SIG-M5 (cell line): ENCODE results near the gene SULT2B1.

ENCODE experiments used
- DNase-seq: peaks from one replicate; lab custom pipeline; 2025; lab: John Stamatoyannopoulos, UW

The SULT2B1 gene

DNA sequence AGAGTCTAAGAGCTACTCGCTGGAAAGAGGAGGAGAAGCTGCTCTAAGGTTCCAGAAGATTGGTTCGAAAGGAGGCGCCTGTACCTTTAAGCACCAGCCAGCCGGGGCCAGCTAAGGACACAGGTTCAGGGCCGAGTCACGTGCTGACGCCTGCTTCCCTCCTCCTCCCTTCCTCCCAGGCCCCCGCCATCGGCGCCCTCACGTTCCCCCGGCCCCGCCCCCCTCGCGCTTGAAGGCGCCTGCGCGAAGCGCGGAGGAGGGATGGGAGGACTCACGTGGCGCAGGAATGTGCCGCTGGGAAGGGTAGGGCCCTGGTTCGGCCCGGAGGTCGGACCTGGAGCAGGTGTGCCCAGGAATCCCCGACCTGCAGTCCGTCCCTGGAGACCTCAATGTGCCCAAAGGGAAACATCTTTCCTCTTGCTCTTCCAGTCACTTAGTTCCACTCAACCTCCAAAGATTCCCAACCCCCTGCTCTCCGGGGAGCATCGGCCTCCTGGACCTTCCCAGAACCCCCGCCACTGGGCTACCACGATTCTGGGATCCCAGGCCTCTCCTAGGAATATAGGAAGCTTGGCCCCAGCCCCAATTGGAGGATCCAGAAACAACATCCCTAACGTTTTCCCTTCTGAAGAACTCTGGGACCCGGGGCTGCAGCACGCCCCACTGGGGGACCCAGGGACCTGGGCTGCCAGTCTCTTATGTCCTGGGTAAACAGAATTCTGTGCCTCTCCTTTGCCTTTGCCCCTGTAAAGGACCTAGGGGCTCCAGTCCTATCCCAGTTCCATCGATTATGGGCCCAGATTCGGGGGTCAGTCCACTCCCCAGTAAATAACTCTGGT lies 82.7 kb downstream of the SULT2B1 start:
- DNase-seq = peak; percentile 36

DNA sequence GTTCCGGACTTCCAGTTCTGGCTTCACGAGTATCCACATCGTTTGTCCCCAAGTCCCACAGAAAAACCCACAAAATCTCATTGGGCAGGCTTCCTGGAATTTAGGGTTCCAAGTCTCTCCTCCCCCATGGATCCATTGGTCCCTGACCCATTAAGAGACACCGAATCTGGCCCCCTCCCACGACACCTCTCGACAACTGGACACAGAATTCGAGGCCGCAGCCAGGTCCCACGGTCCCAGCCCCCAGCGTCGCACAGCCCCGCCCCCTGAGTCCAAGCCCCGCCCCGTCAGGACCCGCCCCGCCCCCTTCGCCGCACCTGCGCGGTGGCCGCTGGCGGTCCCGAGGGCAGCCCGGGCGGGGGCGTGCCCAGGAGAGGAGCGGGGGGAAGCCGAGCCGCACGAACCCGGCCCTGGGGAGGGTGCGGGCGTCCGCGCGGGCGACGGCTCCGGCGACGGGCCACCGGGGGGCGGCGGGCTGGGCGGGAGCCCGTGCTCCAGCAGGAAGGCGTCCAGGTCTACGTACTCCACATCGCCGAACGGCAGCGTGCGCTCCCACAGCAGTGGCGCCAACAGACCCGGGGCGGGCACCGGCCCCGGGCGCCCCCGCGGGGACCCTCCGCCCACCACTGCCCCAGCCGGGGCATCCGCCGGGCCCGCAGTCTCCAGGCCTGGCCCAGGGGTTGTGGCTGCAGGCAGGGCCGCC lies 83.4 kb downstream of the SULT2B1 start:
- no peak for DNase-seq

DNA sequence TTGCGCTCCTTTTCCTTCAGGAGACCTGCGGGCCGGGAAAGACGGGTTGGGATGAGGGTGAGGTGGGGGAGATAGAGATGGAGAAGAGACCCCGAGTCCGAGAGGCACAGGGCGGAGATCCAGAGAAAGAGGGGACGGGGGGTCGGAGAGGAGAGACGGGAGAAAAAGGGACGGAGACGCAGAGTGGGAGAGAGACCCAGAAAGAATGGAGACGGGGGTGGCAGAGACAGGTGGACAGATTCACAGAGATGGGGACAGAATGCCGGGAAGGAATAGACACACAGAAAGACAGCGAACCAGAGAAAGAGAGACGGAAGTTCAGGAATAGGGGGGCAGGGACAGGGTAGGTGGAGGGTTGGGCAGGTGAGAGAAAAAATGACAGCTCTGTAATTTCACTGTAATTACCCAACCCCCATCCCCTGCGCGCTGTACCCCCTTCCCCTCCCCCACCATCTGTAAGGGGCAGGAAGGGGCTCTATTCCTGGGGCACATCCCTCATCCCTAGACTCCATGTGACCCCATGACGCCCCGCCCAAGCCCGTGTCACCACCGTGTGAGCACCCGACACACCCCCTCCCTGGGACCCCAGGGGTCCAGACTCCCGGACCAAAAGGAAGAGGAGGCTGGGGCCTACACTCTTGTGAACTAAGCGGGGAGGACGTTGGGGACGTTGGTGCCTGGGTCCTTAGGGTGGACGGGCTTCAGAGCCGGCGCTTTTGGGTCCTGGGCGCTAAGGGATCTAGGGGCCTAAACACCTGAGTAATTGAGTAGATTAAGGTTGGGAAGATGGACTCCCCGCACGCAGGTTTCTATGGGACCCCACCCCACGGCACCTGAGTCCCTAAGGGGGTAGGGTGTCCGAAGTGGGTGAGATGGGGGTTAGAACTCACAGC lies 84.2 kb downstream of the SULT2B1 start:
- DNase-seq = no peak

DNA sequence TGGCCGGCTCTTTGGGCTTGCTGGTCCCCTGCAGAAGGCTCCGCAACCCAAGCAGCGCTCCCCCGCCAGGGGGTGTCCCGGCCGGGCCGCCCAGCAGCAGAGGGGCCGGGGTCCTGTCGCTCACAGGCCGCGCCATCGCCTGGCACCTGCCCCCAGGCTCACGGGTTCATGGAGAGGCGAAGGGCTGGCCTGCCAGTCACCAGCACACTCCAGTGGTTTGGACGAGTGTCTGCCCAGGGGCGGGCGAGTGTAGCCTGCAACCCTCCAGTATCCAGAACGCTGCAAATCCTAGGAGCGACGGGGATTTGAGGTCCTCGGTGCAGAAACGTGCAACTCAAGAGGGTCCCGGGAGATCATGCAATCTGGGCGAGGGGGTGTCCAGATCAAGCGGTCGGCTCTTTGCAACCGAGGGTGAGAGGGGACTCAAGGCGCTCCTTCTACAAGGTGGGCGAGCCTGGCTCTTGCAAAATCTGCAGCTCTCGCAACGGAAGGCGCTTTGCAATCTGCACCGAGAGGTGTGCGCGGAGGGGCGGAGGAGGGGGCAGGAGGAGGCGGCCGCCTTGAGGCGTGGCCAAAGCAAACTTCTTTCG lies 85.0 kb downstream of the SULT2B1 start, which contains the start of gene DBP:
Gene DBP (minus strand): TSS at position 521 of the 590 bp plus-strand sequence. CDS start 385 bp downstream, at position 136.
- no peak for DNase-seq

DNA sequence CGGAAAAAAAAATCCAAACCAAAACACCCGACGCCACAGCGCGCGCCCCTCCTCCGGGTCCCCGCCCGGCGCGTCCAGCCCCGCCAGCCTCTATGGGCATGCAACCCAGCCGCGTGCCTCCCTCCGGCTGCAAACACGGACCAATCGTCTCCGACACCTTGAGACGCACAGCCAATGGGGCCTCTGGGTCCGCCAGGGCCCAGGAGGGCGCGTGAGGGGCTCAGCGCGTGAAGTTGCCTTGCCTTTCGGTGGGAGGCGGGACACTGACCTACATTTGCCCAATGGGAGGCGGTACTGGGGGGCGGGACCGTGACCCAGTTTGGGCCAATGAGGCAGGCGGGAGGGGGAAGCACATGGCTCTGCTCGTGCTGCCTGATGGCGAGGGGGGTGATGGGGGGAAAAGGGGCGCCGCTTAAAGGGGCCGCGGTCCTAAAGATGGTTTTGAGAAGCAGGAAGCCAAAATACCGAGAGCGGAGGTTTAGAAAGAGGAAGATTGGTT lies 85.5 kb downstream of the SULT2B1 start:
- DNase-seq = peak; percentile 99

DNA sequence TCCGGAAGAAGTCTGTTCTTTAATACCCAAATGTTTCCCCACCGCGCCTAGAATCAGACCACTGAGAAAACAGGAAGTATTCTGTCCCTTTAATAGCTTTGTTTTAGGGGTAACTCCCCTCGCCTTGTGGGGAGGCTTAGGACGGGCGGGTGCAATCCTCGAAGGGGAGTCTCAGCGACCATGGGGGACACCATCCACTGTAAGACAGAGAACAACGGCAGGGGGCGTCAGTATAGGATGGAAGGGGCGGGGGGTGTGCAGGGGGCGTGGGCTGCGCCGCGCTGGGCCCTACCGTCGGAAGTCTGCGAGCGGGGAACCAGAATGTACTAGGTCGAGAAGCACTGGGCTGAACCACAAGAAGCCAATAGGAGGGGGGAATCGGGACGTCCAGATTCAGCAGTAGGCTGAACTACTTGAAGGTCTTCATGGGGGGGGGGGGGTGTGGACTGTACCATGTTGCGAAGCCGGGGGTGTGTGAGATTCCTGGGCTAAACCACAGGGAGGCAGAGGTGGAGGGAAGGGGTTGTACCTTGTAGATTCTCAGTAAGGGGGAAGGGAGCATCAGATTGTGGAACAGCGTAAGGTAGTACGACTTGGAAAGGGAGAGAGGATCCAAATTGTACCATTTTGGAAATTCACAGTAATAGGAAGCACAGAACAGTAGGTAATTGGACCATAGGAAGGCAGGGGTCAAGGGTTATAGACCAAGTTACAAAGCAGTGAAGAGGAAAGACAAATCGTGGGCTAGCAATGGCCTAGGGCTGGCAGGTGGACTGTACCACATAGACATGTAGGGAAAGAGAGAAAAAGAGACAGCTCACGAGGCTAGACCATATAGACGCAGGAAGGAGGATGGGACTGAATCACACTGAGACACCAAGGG lies 86.2 kb downstream of the SULT2B1 start:
- DNase-seq = peak; percentile 64

DNA sequence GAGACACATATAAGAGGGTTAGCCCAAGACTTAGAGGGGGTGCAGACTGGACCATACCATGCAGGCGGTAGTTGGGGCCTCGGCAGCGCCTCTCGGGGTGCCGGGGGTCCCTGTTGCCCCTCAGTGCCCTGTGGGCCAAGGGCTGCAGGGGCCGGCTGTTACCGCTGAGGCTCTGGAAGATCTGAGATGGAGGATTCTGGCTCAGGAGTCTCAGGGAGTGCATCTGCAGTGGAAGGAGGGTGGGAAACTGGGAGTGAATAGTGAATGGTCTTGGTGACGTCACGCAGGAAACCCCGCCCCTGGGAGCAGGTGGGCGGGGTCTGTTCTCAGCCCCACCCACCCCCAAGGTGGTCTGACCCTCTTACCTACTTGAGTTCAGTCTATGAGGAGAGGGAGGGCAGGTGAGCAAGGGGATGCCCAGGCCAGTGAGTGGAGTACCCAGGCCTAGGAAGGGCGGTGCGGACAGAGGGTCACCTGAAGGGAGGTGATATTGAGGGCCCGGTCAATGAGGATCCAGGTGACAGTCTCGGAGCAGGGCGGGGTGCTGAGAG lies 86.9 kb downstream of the SULT2B1 start:
- DNase-seq = no peak

DNA sequence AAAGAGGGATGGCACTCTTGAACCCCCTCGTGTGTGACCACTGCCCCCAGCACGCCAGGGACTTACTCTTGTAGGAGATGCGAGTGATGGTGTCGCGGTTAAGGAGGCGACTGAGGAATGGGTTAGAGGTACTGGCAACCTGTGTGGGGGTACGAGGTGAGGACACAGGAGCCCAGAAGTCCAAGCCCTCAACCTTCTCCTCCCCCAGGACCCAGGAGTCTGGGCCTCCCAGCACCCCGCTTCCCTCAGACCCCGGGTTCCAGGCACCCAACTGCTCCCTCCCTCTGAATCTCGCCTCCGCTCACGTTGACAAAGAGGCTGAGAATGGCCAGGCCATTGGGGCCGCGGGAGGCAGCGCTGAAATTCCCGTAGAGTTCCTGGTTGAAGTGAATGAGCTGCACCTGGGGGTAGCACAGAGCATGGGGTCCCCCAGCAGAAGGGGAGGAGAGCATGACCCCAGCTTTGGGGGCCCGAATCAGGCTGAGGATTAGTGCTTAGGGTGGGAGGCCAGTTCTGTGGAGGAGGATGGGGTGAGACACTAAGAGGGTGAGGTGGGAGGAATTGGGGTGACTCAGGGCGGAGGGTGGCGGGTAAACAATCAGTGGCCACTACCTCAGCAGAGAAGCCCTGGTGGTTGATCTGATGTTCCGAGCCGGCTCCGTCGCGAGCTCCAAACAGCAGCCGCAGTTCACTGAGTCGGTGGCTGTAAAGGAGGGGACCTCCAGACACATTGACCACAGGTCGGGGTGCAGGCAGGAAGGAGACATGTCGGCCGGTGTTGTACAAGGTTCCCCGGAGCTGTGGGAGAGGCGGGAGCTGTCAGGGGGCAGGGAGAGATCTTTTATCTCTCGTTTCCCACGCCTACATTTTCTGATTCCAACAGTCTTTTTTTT lies 87.8 kb downstream of the SULT2B1 start:
- no peak for DNase-seq

DNA sequence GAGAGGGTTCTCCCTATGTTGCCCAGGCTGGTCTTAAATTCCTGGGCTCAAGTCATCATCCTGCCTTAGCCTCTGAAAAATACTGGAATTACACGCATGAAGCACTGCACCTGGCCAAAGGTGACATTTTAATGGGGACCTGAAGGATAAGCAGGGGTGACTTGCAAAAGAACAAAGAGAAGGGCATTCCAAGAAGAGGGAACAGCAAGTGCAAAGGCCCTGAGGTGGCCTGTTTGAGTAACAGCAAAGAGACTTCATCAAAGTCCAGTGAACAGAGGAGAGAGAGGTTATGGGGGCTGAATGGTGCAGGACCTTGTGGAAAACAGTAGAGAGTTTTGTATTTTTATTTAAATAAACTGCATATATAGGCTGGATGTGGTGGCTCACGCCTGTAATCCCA lies 89.9 kb downstream of the SULT2B1 start:
- DNase-seq = no peak

DNA sequence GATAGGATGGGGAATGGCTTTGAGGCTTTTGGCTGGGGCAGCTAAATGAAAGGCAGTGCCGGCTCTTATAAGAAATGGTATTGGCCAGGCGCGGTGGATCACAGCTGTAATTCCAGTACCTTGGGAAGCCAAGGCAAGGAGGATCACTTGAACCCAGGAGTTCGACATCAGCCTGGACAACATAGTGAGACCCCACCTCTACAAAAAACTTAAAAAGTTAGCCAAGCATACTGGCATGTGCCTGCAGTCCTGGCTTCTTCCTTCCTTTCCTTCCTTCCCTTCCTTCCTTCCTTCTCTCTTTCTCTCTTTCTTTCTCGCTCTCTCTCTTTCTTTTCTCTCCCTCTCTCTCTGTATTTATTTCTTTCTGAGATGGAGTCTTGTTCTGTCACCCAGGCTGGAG lies 90.9 kb downstream of the SULT2B1 start:
- no peak for DNase-seq

DNA sequence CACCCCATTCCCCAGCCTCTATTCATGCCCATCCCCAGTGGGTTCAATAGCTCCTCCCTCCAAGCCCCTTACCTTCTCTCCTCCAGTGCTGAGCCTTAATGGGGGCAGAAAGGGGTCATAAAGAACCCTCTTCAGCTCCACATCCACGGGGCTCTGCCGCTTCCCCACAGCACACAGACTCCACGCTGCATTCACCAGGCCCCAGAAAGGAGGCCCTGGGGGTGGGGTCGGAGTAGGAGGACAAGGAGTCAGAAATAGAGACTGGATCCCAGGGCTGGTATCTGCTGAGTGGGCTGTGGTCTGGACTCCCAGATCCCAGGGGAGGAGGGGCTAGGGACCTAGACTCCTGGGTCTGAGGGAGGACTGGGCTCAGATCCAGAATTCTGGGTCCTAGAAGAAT lies 92.4 kb downstream of the SULT2B1 start:
- DNase-seq = no peak

DNA sequence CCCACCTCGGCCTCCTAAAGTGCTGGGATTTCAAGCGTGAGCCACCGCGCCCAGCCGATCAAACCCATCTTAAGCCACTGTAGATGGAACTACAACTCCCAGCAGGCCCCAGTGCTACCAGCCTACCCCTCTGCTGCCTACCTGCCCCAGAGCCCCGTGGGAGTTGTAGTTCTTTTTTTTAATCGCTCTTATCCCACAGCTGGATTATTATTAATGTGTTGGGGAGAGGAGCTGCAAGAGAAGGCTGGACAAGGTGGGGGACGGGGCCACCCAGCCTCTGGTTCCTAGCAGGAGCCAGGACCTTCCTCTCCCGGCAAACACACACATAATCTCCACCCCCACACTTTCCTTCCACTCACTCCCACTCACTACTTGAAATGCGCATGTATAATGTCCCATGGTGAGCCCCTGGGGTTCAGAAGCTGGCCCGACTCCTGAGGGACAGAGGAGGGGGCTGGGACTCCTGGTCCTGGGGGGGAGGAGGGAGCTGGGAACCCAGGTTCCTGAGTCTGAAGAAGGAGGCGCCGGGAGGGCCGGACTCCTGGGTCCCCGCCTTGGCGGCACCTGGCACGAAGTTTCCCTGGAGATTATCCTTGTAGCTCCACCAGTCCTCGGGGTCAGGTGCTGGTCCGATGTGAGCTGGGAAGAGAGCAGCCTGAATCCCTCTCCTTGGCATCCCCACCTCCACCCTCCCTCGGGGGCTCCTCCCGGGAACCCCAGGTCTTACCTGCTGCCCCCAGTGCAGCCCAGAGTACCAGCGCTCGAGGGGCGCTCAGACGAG lies 93.1 kb downstream of the SULT2B1 start:
- DNase-seq = no peak

DNA sequence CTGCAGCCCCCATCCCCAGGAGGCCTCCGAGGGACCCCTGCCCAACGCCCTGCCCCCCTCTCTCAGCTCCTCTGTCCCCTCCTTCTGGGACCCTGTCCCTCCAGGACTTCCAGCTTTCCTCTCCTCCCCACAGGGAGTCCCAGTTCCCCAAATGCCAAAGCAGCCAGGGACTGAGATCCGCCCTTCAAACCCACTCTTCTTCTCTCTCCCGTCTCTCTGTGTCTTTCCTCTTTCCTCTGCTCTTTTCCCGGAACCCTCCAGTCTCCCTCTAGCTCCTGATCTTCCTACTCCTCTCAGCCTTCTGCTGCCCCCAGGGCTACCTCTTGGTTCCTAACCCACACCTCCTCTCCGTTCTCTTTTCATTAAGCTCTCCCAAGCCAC lies 93.6 kb downstream of the SULT2B1 start:
- no peak for DNase-seq

DNA sequence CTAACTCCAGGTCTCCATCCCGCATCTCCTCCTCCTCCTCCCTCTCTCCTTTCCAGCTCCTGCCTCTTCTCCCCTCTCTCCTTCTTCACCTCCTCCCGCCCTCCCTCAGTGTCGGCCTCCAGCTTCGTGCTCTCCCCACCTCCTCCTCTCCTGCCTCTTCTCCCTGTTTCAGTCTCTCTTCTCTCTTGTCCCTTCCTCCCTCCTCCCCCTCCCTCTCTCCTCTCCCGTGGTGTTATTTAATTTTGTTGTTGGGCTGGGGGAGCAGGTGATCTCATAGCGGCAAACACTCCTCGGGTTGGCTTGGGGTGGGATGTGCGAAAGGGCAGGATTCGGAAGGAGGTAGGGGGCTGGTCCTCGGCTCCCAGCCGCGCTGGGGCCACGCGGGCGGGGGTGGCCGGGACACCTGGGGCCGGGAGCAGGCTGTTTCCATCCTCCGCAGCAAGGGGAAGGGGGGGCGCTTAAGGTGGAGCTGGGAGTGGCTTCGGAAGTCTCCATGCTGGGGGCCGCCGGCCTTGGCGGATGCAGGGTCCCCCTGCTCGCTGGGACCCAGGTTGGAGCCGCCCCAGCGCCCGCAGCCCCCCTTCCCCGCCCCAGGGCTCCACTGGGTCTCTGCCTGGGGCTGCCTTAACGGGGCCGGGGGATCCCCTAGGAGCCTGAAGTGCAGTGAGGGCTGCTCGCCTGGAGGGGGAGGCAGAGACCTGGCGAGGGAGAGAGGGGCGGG lies 94.2 kb downstream of the SULT2B1 start, which contains the start of gene CA11:
Gene CA11 (minus strand): TSS at position 187 of the 721 bp plus-strand sequence. CDS start 555 bp downstream, outside the sequence.
- peak; percentile 27 for DNase-seq

DNA sequence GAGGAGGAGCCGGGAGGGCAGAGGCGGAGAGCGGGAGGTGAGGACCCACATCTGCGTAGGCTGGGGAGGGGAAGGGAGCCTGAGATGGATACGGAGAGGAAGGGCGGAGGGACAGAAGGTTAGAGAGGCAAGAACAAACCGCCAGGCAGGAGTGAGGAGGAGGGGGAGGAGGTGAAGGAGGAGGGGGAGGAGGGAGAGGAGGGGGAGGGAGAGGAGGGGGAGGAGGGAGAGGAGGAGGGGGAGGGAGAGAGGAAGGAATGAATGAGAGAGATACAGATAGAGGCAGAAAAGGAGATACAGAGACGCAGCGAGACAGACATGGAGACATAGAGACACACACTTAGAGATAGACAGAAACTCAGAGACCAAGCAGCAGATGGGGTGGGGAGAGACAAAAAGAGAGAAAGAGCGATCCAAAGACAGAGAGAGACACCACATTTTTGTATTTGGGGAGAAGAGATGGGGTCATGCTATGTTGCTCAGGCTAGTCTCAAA lies 94.8 kb downstream of the SULT2B1 start:
- no peak for DNase-seq

DNA sequence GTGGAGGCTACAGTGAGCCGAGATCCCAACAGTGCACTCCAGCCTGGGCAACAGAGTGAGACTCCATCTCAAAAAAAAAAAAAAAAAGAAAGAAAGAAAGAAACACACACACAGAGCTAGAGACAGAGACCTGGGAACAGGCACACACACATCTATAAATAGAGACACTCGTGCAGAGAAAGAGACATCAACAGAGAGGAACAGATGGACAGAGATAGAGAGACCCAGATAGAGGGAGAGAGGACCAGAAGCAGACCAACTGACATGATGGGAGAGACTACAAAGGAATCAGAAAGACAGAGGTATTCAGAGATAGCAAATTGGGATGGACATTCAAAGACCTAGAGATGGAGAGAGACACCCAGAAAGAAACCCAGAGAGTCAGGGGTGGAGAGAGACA lies 96.2 kb downstream of the SULT2B1 start:
- no peak for DNase-seq
